ENCODE data around the gene NRG3. TPM values are rescaled to one million over a fixed set of nuclear protein-coding genes. Genes with fewer than 3 reads are reported as not detected.

NRG3 gene
- total RNA-seq, 2 experiments from 2014 or later = not detected

- no peak overlapping the region for H3K4me2 ChIP-seq (ENCODE audit: low read length)
- BruUV-seq (replicated peaks) = no TSS peak
- ChIA-PET POLR2A (no interaction called here), CTCF (ENCODE audit: unreplicated experiment) (no interaction called here)
- H3K4me1 ChIP-seq (ENCODE audit: insufficient read depth, low read length, poor library complexity, severe bottlenecking) = no peaks in the 10 kb centered on the region
- H4K20me1 ChIP-seq (ENCODE audit: insufficient read depth, low read length) = no peaks in the 10 kb centered on the region
- TF ChIP-seq CTCF (conservative IDR thresholded peaks at IDR 0.05; ENCODE audit: low read length) (no peak), EZH2phosphoT487 (IDR thresholded peaks at IDR 0.05; ENCODE audit: borderline replicate concordance, low read depth, low read length) (no peak)
- no peak for DNase-seq (ENCODE audit: low spot score)
- H3K4me3 ChIP-seq (ENCODE audit: low read depth, low read length, poor library complexity, severe bottlenecking) = no peak overlapping the region
- H3K36me3 ChIP-seq (ENCODE audit: insufficient read depth, low read length) = no peaks in the 10 kb centered on the region
- H3K9me2 ChIP-seq (ENCODE audit: insufficient read depth, low read length) = no peaks in the 10 kb centered on the region
- intact Hi-C loops (cut with micrococcal nuclease; ENCODE audit: unreplicated experiment) = no loop called here
- no peak overlapping the region for H3K27ac ChIP-seq (ENCODE audit: low read depth, low read length, poor library complexity, severe bottlenecking)
- no peak overlapping the region for H2AFZ ChIP-seq (ENCODE audit: low read length)
- no peaks in the 10 kb centered on the region for H3K79me2 ChIP-seq (ENCODE audit: insufficient read depth, low read depth, low read length)
- H3K9me3 ChIP-seq (ENCODE audit: low read length) = no peaks in the 10 kb centered on the region
Measured at GRCh38 chr10:82472406-82473335, 597.7 kb downstream of the NRG3 start.

GRCh38 chr10:82477776-82478175 is 602.8 kb downstream of the NRG3 start:
- no peaks in the 10 kb centered on the region for H3K79me2 ChIP-seq (ENCODE audit: insufficient read depth, low read depth, low read length)
- no peak overlapping the region for H3K4me3 ChIP-seq (ENCODE audit: low read depth, low read length, poor library complexity, severe bottlenecking)
- CTCF ChIA-PET (ENCODE audit: unreplicated experiment) = no interaction called here
- no TSS peak for BruUV-seq (replicated peaks)
- H3K9me3 ChIP-seq (ENCODE audit: low read length) = no peaks in the 10 kb centered on the region
- H3K27ac ChIP-seq (ENCODE audit: low read depth, low read length, poor library complexity, severe bottlenecking) = no peak overlapping the region
- POLR2A ChIA-PET = interaction anchor here (1.2 kb wide), 1 partner anchor 13 kb away, joined by 3 read pairs; no protein-coding TSS in a partner anchor
- intact Hi-C loops (cut with micrococcal nuclease; ENCODE audit: unreplicated experiment) = no loop called here
- no peak for DNase-seq (ENCODE audit: low spot score)
- no peak overlapping the region for H2AFZ ChIP-seq (ENCODE audit: low read length)
- no peaks in the 10 kb centered on the region for H3K4me1 ChIP-seq (ENCODE audit: insufficient read depth, low read length, poor library complexity, severe bottlenecking)
- H3K36me3 ChIP-seq (ENCODE audit: insufficient read depth, low read length) = no peaks in the 10 kb centered on the region
- no peak overlapping the region for H3K4me2 ChIP-seq (ENCODE audit: low read length)
- TF ChIP-seq EZH2phosphoT487 (IDR thresholded peaks at IDR 0.05; ENCODE audit: borderline replicate concordance, low read depth, low read length) = no peak
- no peak for TF ChIP-seq CTCF (conservative IDR thresholded peaks at IDR 0.05; ENCODE audit: low read length)
- H3K9me2 ChIP-seq (ENCODE audit: insufficient read depth, low read length) = no peaks in the 10 kb centered on the region
- H4K20me1 ChIP-seq (ENCODE audit: insufficient read depth, low read length) = no peaks in the 10 kb centered on the region

- ChIA-PET POLR2A (interaction anchor here (0.5 to 0.7 kb wide), 2 partner anchors 257 to 323 kb away, joined by 3 read pairs; no protein-coding TSS in a partner anchor), CTCF (ENCODE audit: unreplicated experiment) (no interaction called here)
- Histone ChIP-seq H3K27ac (ENCODE audit: low read depth, low read length, poor library complexity, severe bottlenecking) (no peak overlapping the region), H3K4me3 (ENCODE audit: low read depth, low read length, poor library complexity, severe bottlenecking) (no peak overlapping the region), H4K20me1 (ENCODE audit: insufficient read depth, low read length) (no peaks in the 10 kb centered on the region), H3K36me3 (ENCODE audit: insufficient read depth, low read length) (no peaks in the 10 kb centered on the region), H3K79me2 (ENCODE audit: insufficient read depth, low read depth, low read length) (no peaks in the 10 kb centered on the region), H3K4me1 (ENCODE audit: insufficient read depth, low read length, poor library complexity, severe bottlenecking) (no peaks in the 10 kb centered on the region), H3K4me2 (ENCODE audit: low read length) (no peak overlapping the region), H3K9me3 (ENCODE audit: low read length) (0 out of 2 replicates have a peak, but pooled peaks cover 3% of the 10 kb centered on the region), H2AFZ (ENCODE audit: low read length) (no peak overlapping the region), H3K9me2 (ENCODE audit: insufficient read depth, low read length) (no peaks in the 10 kb centered on the region)
- no peak for DNase-seq (ENCODE audit: low spot score)
- TF ChIP-seq CTCF (conservative IDR thresholded peaks at IDR 0.05; ENCODE audit: low read length) = no peak
- no peak for TF ChIP-seq EZH2phosphoT487 (IDR thresholded peaks at IDR 0.05; ENCODE audit: borderline replicate concordance, low read depth, low read length)
- no TSS peak for BruUV-seq (replicated peaks)
- intact Hi-C loops (cut with micrococcal nuclease; ENCODE audit: unreplicated experiment) = no loop called here
Measured at GRCh38 chr10:82492647-82493046, 617.7 kb downstream of the NRG3 start.
